GM12872 (cell line): Measurements from ENCODE around the gene BRINP3.

ENCODE experiments used
- CTCF ChIP-seq: IDR thresholded peaks from 3 replicates; pipeline ENCODE4 v1.5.1; 2011; ENCODE audit warnings: low read depth, mild to moderate bottlenecking, low read length, moderate library complexity; ENCODE audit not compliant: insufficient read depth

The BRINP3 gene

GRCh38 chr1:190159146-190159545 is 318.5 kb downstream of the BRINP3 start:
- TF ChIP-seq CTCF: no peak

GRCh38 chr1:190154744-190155143 is 322.9 kb downstream of the BRINP3 start:
- no peak for TF ChIP-seq CTCF

- no peak for TF ChIP-seq CTCF
These were observed 330.0 kb downstream of the BRINP3 start for GRCh38 chr1:190147616-190148015.

GRCh38 chr1:190144650-190145049 is 333.0 kb downstream of the BRINP3 start:
- TF ChIP-seq CTCF: no peak

GRCh38 chr1:190140644-190141043 is 337.0 kb downstream of the BRINP3 start:
- TF ChIP-seq CTCF: no peak

GRCh38 chr1:190138702-190139101 is 339.0 kb downstream of the BRINP3 start:
- no peak for TF ChIP-seq CTCF

GRCh38 chr1:190138266-190138665 is 339.4 kb downstream of the BRINP3 start:
- TF ChIP-seq CTCF: no peak

GRCh38 chr1:190129366-190129765 is 348.3 kb downstream of the BRINP3 start:
- no peak for TF ChIP-seq CTCF
